IPS-20b (cell line): ENCODE measurements around the gene ICA1L.

Experiments used
- H3K27ac ChIP-seq: one replicate; pipeline ENCODE4 v1.5.1; 2013; ENCODE audit warnings: low read length
- H3K27me3 ChIP-seq: 2 replicates; pipeline ENCODE4 v1.6.1; 2013; ENCODE audit warnings: mild to moderate bottlenecking, low read length, inconsistent platforms; ENCODE audit not compliant: insufficient read depth
- H3K36me3 ChIP-seq: 2 replicates; pipeline ENCODE4 v1.6.1; 2013; ENCODE audit warnings: low read depth, mild to moderate bottlenecking, inconsistent platforms, low read length, moderate library complexity; ENCODE audit not compliant: insufficient read depth
- H3K4me1 ChIP-seq: 2 replicates; pipeline ENCODE4 v1.6.1; 2013; ENCODE audit warnings: mild to moderate bottlenecking, control low read depth, inconsistent platforms, low read length, moderate library complexity; ENCODE audit not compliant: insufficient read depth
- H3K4me3 ChIP-seq: 2 replicates; pipeline ENCODE4 v1.5.1; 2013; ENCODE audit warnings: mild to moderate bottlenecking, low read length, inconsistent platforms
- H3K9ac ChIP-seq: 2 replicates; pipeline ENCODE4 v1.6.1; 2013; ENCODE audit warnings: low read depth, mild to moderate bottlenecking, inconsistent platforms, low read length, moderate library complexity
- H3K9me3 ChIP-seq: 2 replicates; pipeline ENCODE4 v1.6.1; 2013; ENCODE audit warnings: mild to moderate bottlenecking, low read depth, low read length, inconsistent platforms; ENCODE audit not compliant: insufficient read depth

The ICA1L gene

GRCh38 chr2:202757339-202757738 lies 114.2 kb downstream of the ICA1L start:
- Histone ChIP-seq H3K27ac (no peak overlapping the region), H3K27me3 (no peaks in the 10 kb centered on the region), H3K9ac (no peak overlapping the region), H3K36me3 (peaks cover 53% of the 10 kb centered on the region), H3K9me3 (no peaks in the 10 kb centered on the region), H3K4me3 (no peak overlapping the region), H3K4me1 (no peaks in the 10 kb centered on the region)

- Histone ChIP-seq H3K36me3 (peaks cover 48% of the 10 kb centered on the region), H3K27me3 (no peaks in the 10 kb centered on the region), H3K9ac (no peak overlapping the region), H3K4me1 (no peaks in the 10 kb centered on the region), H3K9me3 (no peaks in the 10 kb centered on the region), H3K27ac (no peak overlapping the region), H3K4me3 (no peak overlapping the region)
These were observed 115.0 kb downstream of the ICA1L start for GRCh38 chr2:202756598-202756997.

- Histone ChIP-seq H3K27ac (no peak overlapping the region), H3K4me1 (no peaks in the 10 kb centered on the region), H3K9ac (no peak overlapping the region), H3K4me3 (no peak overlapping the region), H3K27me3 (no peaks in the 10 kb centered on the region), H3K9me3 (no peaks in the 10 kb centered on the region), H3K36me3 (peaks cover 38% of the 10 kb centered on the region)
These were observed 116.6 kb downstream of the ICA1L start for GRCh38 chr2:202754936-202755335.

GRCh38 chr2:202752071-202752470 lies 119.5 kb downstream of the ICA1L start:
- H3K27me3 ChIP-seq, result no peaks in the 10 kb centered on the region
- peaks cover 12% of the 10 kb centered on the region for H3K36me3 ChIP-seq
- no peaks in the 10 kb centered on the region for H3K4me1 ChIP-seq
- no peaks in the 10 kb centered on the region for H3K9me3 ChIP-seq
- H3K4me3 ChIP-seq, result no peak overlapping the region
- H3K27ac ChIP-seq, result no peak overlapping the region
- H3K9ac ChIP-seq, result no peak overlapping the region

- H3K9ac ChIP-seq, result no peak overlapping the region
These were observed 120.7 kb downstream of the ICA1L start for GRCh38 chr2:202750763-202751427.

GRCh38 chr2:202749477-202749876 lies 122.1 kb downstream of the ICA1L start:
- Histone ChIP-seq H3K36me3 (no peaks in the 10 kb centered on the region), H3K9ac (no peak overlapping the region), H3K27ac (no peak overlapping the region), H3K27me3 (no peaks in the 10 kb centered on the region), H3K4me1 (no peaks in the 10 kb centered on the region), H3K4me3 (no peak overlapping the region), H3K9me3 (no peaks in the 10 kb centered on the region)

More at GRCh38 chr2:202750763-202751427, 120.7 kb downstream of the ICA1L start:
- no peak overlapping the region for H3K27ac ChIP-seq
- H3K27me3 ChIP-seq, result no peaks in the 10 kb centered on the region
- no peaks in the 10 kb centered on the region for H3K4me1 ChIP-seq
- peaks cover 3% of the 10 kb centered on the region; the same call in 1 of the 2 replicates for H3K36me3 ChIP-seq
- H3K4me3 ChIP-seq, result no peak overlapping the region
- no peaks in the 10 kb centered on the region for H3K9me3 ChIP-seq

GRCh38 chr2:202743613-202744012 lies 128.0 kb downstream of the ICA1L start:
- H3K9me3 ChIP-seq, result no peaks in the 10 kb centered on the region
- no peak overlapping the region for H3K9ac ChIP-seq
- no peaks in the 10 kb centered on the region for H3K36me3 ChIP-seq
- no peaks in the 10 kb centered on the region for H3K27me3 ChIP-seq
- H3K27ac ChIP-seq, result no peak overlapping the region
- H3K4me1 ChIP-seq, result no peaks in the 10 kb centered on the region
- H3K4me3 ChIP-seq, result no peak overlapping the region

- no peak overlapping the region for H3K4me3 ChIP-seq
- H3K4me1 ChIP-seq, result no peaks in the 10 kb centered on the region
- H3K27me3 ChIP-seq, result no peaks in the 10 kb centered on the region
- H3K27ac ChIP-seq, result no peak overlapping the region
- H3K9ac ChIP-seq, result no peak overlapping the region
- H3K36me3 ChIP-seq, result peaks cover 11% of the 10 kb centered on the region
- no peaks in the 10 kb centered on the region for H3K9me3 ChIP-seq
These were observed 134.7 kb downstream of the ICA1L start for GRCh38 chr2:202736826-202737225.

GRCh38 chr2:202726070-202726469 lies 145.5 kb downstream of the ICA1L start:
- H3K9me3 ChIP-seq, result no peaks in the 10 kb centered on the region
- H3K4me3 ChIP-seq, result no peak overlapping the region
- H3K27me3 ChIP-seq, result no peaks in the 10 kb centered on the region
- H3K9ac ChIP-seq, result no peak overlapping the region
- H3K27ac ChIP-seq, result no peak overlapping the region
- peaks cover 20% of the 10 kb centered on the region for H3K36me3 ChIP-seq
- no peaks in the 10 kb centered on the region for H3K4me1 ChIP-seq

GRCh38 chr2:202723746-202724145 lies 147.8 kb downstream of the ICA1L start:
- H3K4me1 ChIP-seq, result no peaks in the 10 kb centered on the region
- no peak overlapping the region for H3K4me3 ChIP-seq
- no peaks in the 10 kb centered on the region for H3K27me3 ChIP-seq
- H3K27ac ChIP-seq, result no peak overlapping the region
- no peak overlapping the region for H3K9ac ChIP-seq
- H3K9me3 ChIP-seq, result no peaks in the 10 kb centered on the region
- peaks cover 13% of the 10 kb centered on the region; the same call in 1 of the 2 replicates for H3K36me3 ChIP-seq
